Muscle layer of colon (tissue), 2 donors: ENCODE results near the gene FUT1.

ENCODE experiments used
- H3K27ac ChIP-seq: one replicate; pipeline ENCODE4 v1.7.0; 2013; ENCODE audit warnings: low read depth, mild to moderate bottlenecking, low read length, moderate library complexity
- H3K27me3 ChIP-seq, 2 donors: one replicate each; pipeline ENCODE4 v1.7.0; 2013; ENCODE audit warnings: low read length in 2 of 2, mild to moderate bottlenecking in 2 of 2; ENCODE audit not compliant: insufficient read depth in 2 of 2, control insufficient read depth in 1 of 2
- H3K36me3 ChIP-seq: one replicate; pipeline ENCODE4 v1.7.0; 2013; ENCODE audit warnings: mild to moderate bottlenecking, low read length; ENCODE audit not compliant: insufficient read depth
- H3K4me1 ChIP-seq: one replicate; pipeline ENCODE4 v1.7.0; 2013; ENCODE audit warnings: mild to moderate bottlenecking, low read length; ENCODE audit not compliant: insufficient read depth
- H3K4me3 ChIP-seq, 2 donors: one replicate each; pipeline ENCODE4 v1.7.0; 2013; ENCODE audit warnings: low read length in 2 of 2, low read depth in 1 of 2, mild to moderate bottlenecking in 1 of 2, moderate library complexity in 1 of 2
- H3K9ac ChIP-seq: one replicate; pipeline ENCODE4 v1.7.0; 2013; ENCODE audit warnings: low read length
- H3K9me3 ChIP-seq: one replicate; pipeline ENCODE4 v1.7.0; 2013; ENCODE audit warnings: mild to moderate bottlenecking, low read length
- donor health status: abdominal sarcoma.
- donor health status: Adenocarcinoma of cecum.

The FUT1 gene

GRCh38 chr19:48749571-48750198, 2.8 kb downstream of the FUT1 start:
- Histone ChIP-seq H3K27ac (no peak overlapping the region), H3K27me3 (peaks cover 11 to 56% of the 10 kb centered on the region in 2 donors), H3K4me1 (no peaks in the 10 kb centered on the region), H3K9me3 (no peaks in the 10 kb centered on the region), H3K9ac (no peak overlapping the region), H3K36me3 (no peaks in the 10 kb centered on the region), H3K4me3 (no peak overlapping the region)

- Histone ChIP-seq H3K27ac (no peak within 1 kb of the TSS), H3K27me3 (peaks cover 11 to 41% of the 10 kb centered on the region in 2 donors), H3K4me1 (no peaks in the 10 kb centered on the region), H3K4me3 (peak within 1 kb of the TSS in 1 of 2 donors; percentile 6), H3K9me3 (no peaks in the 10 kb centered on the region), H3K36me3 (no peaks in the 10 kb centered on the region), H3K9ac (no peak within 1 kb of the TSS)
These were observed 5.5 kb downstream of the FUT1 start, which contains the start of gene IZUMO1 for GRCh38 chr19:48746738-48747575. Gene IZUMO1, minus strand, starts transcription at chr19:48746909. Its CDS starts 1,050 bp downstream, at chr19:48745859.

- no peaks in the 10 kb centered on the region for H3K36me3 ChIP-seq
- no peaks in the 10 kb centered on the region for H3K9me3 ChIP-seq
- no peak overlapping the region for H3K27ac ChIP-seq
- no peak overlapping the region for H3K4me3 ChIP-seq
- no peaks in the 10 kb centered on the region for H3K4me1 ChIP-seq
- no peak overlapping the region for H3K9ac ChIP-seq
- peaks cover 11 to 33% of the 10 kb centered on the region in 2 donors for H3K27me3 ChIP-seq
These were observed 6.3 kb downstream of the FUT1 start for GRCh38 chr19:48746110-48746509.

GRCh38 chr19:48745208-48745995, 7.0 kb downstream of the FUT1 start:
- H3K4me3 ChIP-seq: no peak overlapping the region
- no peaks in the 10 kb centered on the region for H3K36me3 ChIP-seq
- peaks cover 11 to 28% of the 10 kb centered on the region in 2 donors for H3K27me3 ChIP-seq
- H3K27ac ChIP-seq: no peak overlapping the region
- no peaks in the 10 kb centered on the region for H3K9me3 ChIP-seq
- no peaks in the 10 kb centered on the region for H3K4me1 ChIP-seq
- H3K9ac ChIP-seq: no peak overlapping the region

- Histone ChIP-seq H3K27me3 (peaks cover 11 to 25% of the 10 kb centered on the region in 2 donors), H3K9me3 (no peaks in the 10 kb centered on the region), H3K4me1 (no peaks in the 10 kb centered on the region), H3K27ac (no peak overlapping the region), H3K36me3 (no peaks in the 10 kb centered on the region), H3K9ac (no peak overlapping the region), H3K4me3 (no peak overlapping the region)
These were observed 10.3 kb downstream of the FUT1 start for GRCh38 chr19:48742096-48742495.

- H3K36me3 ChIP-seq: no peaks in the 10 kb centered on the region
- no peak overlapping the region for H3K27ac ChIP-seq
- no peaks in the 10 kb centered on the region for H3K4me1 ChIP-seq
- H3K27me3 ChIP-seq: peaks cover 9 to 19% of the 10 kb centered on the region in 2 donors
- H3K4me3 ChIP-seq: no peak overlapping the region
- no peaks in the 10 kb centered on the region for H3K9me3 ChIP-seq
- H3K9ac ChIP-seq: no peak overlapping the region
These were observed 11.1 kb downstream of the FUT1 start for GRCh38 chr19:48741129-48741999.

- H3K27ac ChIP-seq: no peak within 1 kb of the TSS
- no peaks in the 10 kb centered on the region for H3K9me3 ChIP-seq
- H3K9ac ChIP-seq: no peak within 1 kb of the TSS
- peaks cover 0 to 10% of the 10 kb centered on the region in 2 donors for H3K27me3 ChIP-seq
- peak within 1 kb of the TSS in 1 of 2 donors; percentile 60 for H3K4me3 ChIP-seq
- H3K36me3 ChIP-seq: no peaks in the 10 kb centered on the region
- H3K4me1 ChIP-seq: no peaks in the 10 kb centered on the region
These were observed 12.1 kb downstream of the FUT1 start, which contains the start of gene RASIP1 for GRCh38 chr19:48740164-48740972. Gene RASIP1, minus strand, starts transcription at chr19:48740610. Its CDS starts 328 bp downstream, at chr19:48740282.

GRCh38 chr19:48739404-48740163, 12.9 kb downstream of the FUT1 start:
- Histone ChIP-seq H3K4me3 (peak overlapping the region; percentile 32 to 60), H3K27me3 (peaks cover 0 to 15% of the 10 kb centered on the region in 2 donors), H3K9ac (no peak overlapping the region), H3K4me1 (no peaks in the 10 kb centered on the region), H3K36me3 (no peaks in the 10 kb centered on the region), H3K9me3 (no peaks in the 10 kb centered on the region), H3K27ac (no peak overlapping the region)

- no peaks in the 10 kb centered on the region for H3K9me3 ChIP-seq
- H3K27me3 ChIP-seq: peaks cover 0 to 15% of the 10 kb centered on the region in 2 donors
- H3K4me1 ChIP-seq: no peaks in the 10 kb centered on the region
- peak overlapping the region; percentile 32 to 60 for H3K4me3 ChIP-seq
- no peak overlapping the region for H3K27ac ChIP-seq
- no peaks in the 10 kb centered on the region for H3K36me3 ChIP-seq
- H3K9ac ChIP-seq: no peak overlapping the region
These were observed 13.7 kb downstream of the FUT1 start for GRCh38 chr19:48738557-48739403.
